ENCODE results near the gene CDHR2. TPM values are rescaled to one million over a fixed set of nuclear protein-coding genes. Genes with fewer than 3 reads are reported as not detected.

CDHR2 gene
- total RNA-seq, 4 donors from 2014 or later: 0.15 to 0.19 (median 0.15) TPM; not detected in 1

- no peak overlapping the region for H3K4me3 ChIP-seq (ENCODE audit: low read depth, poor library complexity, severe bottlenecking)
- TF ChIP-seq POLR2A (IDR thresholded peaks at IDR 0.05) (no peak), CTCF (IDR thresholded peaks at IDR 0.05) (no peak)
- 29 to 42% methylated on average over 21 to 25 of the region's 25 CpGs for WGBS, 2 donors
- DNase-seq (ENCODE audit: low spot score in 2 of 2): no peak
- intact Hi-C loops (cut with DNase I; ENCODE audit: low total_unique reads): no loop called here
Measured at GRCh38 chr5:176625966-176626875, 77.1 kb downstream of the CDHR2 start.

GRCh38 chr5:176626876-176627236 lies 77.7 kb downstream of the CDHR2 start:
- intact Hi-C loops (cut with DNase I; ENCODE audit: low total_unique reads): no loop called here
- TF ChIP-seq CTCF (IDR thresholded peaks at IDR 0.05) (no peak), POLR2A (IDR thresholded peaks at IDR 0.05) (no peak)
- WGBS, 2 donors: 37 to 52% methylated on average over 7 of the region's 7 CpGs
- no peak for DNase-seq (ENCODE audit: low spot score in 2 of 2)
- no peak overlapping the region for H3K4me3 ChIP-seq (ENCODE audit: low read depth, poor library complexity, severe bottlenecking)

- 48 to 50% methylated on average over 5 of the region's 5 CpGs for WGBS, 2 donors
- intact Hi-C loops (cut with DNase I; ENCODE audit: low total_unique reads): no loop called here
- no peak overlapping the region for H3K4me3 ChIP-seq (ENCODE audit: low read depth, poor library complexity, severe bottlenecking)
- TF ChIP-seq POLR2A (IDR thresholded peaks at IDR 0.05): no peak
- TF ChIP-seq CTCF (IDR thresholded peaks at IDR 0.05): no peak
- no peak for DNase-seq (ENCODE audit: low spot score in 2 of 2)
Measured at GRCh38 chr5:176627582-176627981, 78.4 kb downstream of the CDHR2 start.

DNA sequence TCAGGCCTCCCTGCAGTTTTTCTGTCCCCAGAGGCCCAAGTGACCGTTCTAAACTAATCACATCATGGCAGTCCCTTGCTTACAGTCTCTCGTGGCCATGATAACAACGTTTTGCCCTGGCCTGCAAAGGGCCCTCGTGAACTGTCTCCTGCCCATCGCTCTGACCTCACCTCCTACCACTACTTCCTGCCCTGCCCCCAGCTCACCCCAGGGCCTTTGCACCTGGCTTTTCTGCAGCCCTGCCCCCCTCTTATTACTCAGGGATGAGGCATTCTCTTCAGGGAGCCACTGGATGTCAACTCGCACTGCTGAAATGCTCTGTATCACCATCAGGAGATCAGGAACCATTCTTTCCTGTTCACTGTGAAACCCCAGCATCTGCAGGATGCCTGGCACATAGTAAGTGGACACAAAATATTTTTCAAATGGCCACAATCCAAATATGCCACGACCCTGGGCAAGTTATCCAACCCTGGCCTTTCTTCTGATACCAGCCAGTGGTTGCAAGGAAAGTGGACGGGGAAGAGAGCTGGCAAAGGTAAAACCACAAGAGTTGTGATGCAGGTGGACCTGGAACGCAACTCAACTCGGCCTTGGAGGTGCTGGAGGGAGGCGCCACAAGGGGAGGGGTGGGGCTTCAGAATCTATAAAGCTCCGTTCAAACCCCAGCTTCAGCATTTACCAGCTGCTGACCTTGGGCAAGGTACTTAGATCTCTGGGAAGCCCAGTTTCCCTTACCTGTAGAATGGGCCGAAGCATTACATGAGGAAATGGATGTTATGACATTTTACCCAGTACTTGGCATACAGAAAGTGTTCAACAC lies 79.5 kb downstream of the CDHR2 start:
- no peak for TF ChIP-seq CTCF (IDR thresholded peaks at IDR 0.05)
- no peak for TF ChIP-seq POLR2A (IDR thresholded peaks at IDR 0.05)
- H3K4me3 ChIP-seq (ENCODE audit: low read depth, poor library complexity, severe bottlenecking): no peak overlapping the region
- no peak for DNase-seq (ENCODE audit: low spot score in 2 of 2)
- WGBS, 2 donors: 62% methylated on average over 13 of the region's 13 CpGs
- intact Hi-C loops (cut with DNase I; ENCODE audit: low total_unique reads): no loop called here

GRCh38 chr5:176629317-176629852 lies 80.2 kb downstream of the CDHR2 start:
- intact Hi-C loops (cut with DNase I; ENCODE audit: low total_unique reads): no loop called here

More at GRCh38 chr5:176629317-176629852, 80.2 kb downstream of the CDHR2 start:
- no peak for DNase-seq (ENCODE audit: low spot score in 2 of 2)
- TF ChIP-seq CTCF (IDR thresholded peaks at IDR 0.05) (no peak), POLR2A (IDR thresholded peaks at IDR 0.05) (no peak)
- H3K4me3 ChIP-seq (ENCODE audit: low read depth, poor library complexity, severe bottlenecking): no peak overlapping the region
- WGBS, 2 donors: 14 to 15% methylated on average over 26 to 30 of the region's 34 CpGs

Data from lower leg skin (tissue), 4 donors.